Stimulated activated CD8-positive, alpha-beta memory T cell treated with anti-CD3 and anti-CD28 coated beads, Interleukin-7, amount 100 ng/mL, for 4 hours (primary cell): ENCODE measurements around the gene PCSK2.

Experiments used
- DNase-seq, 2 donors: peaks; one replicate each; pipeline ENCODE4 v3.0.0-alpha.2; 2020; ENCODE audit warnings: low read depth in 2 of 2

The PCSK2 gene

DNA sequence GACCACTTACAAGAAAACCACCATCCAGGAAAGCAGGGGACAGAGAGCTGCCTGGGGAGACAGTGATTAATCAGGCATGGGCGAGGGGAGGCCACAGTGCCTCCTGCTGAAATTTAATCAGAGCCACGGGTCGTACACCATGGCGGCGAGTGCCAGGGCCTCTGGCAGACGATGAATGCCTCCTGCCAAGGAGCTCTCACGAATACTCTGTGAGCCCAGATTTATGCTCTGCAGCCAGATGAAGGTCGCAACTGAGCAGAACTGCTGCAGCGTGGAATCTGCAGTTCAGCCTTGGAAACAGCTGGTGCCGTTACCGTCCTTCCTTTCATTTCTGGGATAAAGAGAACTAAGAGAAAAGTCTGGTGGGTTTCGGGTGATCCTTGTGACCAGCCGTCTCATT lies 218.7 kb downstream of the PCSK2 start:
- no peak for DNase-seq

DNA sequence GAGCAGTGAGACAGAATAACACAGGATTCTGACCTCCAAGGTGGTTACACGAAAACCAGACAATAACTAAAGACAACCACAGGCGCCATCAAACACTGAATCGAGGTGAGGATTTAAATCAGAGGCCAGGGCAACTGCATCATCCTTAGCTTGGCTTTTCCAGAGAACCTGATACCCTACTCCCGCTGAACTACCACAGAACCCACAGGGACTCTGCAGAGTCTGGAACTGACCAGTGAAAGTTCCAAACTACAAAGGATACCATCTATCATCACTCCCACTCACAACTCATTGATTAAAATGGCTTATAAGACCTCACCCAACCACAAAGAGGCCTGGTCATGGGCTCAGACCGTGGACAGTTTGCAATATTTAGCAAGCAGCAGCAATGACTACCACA lies 219.3 kb downstream of the PCSK2 start:
- no peak for DNase-seq

DNA sequence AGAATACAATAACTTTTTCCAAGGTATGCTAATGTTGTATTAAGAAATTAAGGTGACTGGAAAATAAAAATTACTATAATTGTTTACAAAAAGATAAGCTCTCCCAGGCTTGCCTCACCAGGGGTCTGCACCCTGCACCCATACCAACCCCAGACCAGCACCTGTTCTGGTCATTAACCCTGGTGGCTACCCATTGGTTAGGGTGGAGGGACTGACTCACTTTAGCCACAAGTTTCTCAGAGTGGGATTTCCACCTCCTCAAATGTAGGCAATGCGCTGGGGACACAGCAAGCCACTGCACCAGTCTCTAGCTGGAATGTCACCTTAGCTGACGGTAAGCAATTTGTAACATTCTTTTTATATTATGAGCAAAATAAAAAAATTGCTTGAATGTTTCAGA lies 221.2 kb downstream of the PCSK2 start:
- DNase-seq: no peak

DNA sequence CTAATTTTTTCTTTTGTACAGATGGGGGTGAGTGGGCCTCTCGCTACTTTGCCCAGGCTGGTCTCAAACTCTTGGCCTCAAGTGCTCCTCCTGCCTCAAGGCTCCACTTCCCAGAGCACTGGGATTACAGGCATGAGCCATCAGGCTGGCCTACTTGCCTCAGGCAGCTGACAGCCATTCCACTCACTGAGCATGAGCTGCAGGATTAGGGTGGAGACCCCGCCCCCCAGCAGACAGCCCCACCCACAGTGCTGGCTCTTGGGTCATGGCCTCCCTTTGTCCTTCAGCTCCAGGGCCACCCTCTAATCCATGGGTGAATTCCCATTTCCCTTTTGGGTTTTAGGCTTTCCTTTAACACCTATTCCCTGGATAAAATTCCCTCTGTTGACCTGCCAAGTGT lies 222.2 kb downstream of the PCSK2 start:
- DNase-seq: no peak

- no peak for DNase-seq
Measured at GRCh38 chr20:17452441-17452840, 225.6 kb downstream of the PCSK2 start.

GRCh38 chr20:17453592-17453991 lies 226.8 kb downstream of the PCSK2 start:
- DNase-seq: no peak

GRCh38 chr20:17456279-17456678 lies 229.4 kb downstream of the PCSK2 start:
- no peak for DNase-seq

GRCh38 chr20:17457079-17457478 lies 230.2 kb downstream of the PCSK2 start:
- DNase-seq: no peak

DNA sequence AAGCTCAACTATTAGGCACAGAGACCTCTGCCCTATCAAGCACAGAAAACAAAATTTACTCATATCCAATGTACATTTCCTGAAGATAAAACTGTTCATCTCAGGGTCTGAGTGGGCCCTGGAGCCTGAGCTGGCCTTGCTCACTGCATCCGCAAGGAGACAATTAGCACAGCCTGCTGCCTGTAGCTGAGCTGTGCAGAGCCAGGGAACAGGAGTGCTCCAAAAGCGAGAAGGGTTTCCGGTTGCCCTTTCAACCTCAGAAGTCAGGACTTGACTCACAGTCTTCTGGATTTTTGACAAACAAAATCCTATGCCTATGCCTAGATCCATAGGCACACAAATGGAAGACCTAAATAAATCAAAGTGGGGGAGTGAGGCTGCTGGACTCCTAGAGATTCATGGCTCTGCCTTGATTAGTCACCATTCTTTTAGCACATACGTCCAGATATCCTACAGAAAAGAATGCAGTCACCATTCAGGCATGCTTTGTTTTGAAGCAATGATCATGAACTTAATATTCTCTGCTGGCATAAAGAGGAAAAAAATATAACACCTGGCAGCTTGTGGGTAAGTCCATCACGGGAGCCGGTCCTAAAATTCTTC lies 230.8 kb downstream of the PCSK2 start:
- DNase-seq: no peak

- DNase-seq: no peak
Measured at GRCh38 chr20:17460119-17460518, 233.3 kb downstream of the PCSK2 start.

DNA sequence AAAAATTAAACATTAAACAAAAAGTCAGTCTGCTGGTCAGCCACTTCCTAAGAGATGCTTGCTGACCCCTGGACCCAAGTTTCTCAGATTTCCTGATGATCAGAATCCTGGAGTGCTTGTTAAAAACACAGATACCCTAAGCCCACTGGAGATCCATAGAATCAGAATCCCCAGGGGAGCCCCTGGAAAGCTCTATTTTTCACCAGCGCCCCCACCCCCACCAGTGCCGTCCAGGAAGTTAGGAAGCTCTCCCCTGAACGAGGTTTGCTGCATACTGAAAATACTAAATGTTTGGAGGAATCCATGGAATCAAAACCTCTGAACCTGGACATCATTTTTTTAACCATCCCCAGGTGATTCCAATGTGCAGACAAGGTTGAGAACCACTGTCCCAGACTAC lies 235.1 kb downstream of the PCSK2 start:
- no peak for DNase-seq

DNA sequence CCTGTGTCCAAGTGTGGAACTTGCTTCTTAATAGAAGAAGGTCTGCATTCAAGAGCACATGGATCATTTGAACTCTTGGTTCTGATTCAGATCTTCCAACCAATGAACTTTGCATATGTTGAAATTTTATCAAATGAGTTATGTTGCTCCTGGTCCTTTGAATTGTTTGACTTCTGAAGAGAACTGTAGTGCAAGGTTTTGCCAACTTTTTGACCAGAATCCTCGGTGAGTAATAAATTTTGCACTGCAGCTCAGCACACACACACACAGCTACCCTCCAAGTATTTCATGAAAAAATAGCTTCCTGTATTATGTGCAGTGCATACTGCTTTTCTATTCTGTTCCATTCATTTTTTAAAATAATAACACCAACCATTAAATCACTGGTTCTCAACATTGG lies 236.9 kb downstream of the PCSK2 start:
- DNase-seq: no peak

DNA sequence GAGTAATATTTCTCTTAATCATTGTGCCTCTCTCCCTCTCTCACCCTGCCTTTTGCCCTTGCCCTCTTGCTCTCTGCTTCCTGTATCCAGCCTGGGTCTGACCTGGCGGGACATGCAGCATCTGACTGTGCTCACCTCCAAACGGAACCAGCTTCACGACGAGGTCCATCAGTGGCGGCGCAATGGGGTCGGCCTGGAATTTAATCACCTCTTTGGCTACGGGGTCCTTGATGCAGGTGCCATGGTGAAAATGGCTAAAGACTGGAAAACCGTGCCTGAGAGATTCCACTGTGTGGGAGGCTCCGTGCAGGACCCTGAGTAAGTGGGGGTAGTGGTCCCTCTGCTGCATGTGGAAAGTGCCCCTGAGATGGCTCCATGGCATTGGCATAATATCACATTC lies 238.4 kb downstream of the PCSK2 start:
- no peak for DNase-seq

DNA sequence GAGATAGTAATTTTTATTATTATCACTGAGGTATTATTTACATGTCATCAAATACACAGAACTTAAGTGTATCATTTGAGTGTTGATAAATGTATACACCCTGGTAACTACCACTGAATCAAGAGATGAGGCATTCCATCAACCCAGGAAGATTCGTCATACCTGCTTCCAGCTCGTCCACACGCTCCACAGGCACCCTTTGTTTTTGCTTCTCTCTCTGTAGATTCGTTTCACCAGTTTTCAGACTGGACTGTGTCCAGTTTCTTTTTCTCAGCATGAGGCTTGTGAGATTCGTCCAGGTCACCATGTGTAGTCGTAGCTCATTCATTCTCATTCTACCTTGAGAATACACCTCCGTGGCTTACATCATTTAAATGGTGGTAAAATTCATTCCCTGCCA lies 239.8 kb downstream of the PCSK2 start:
- no peak for DNase-seq

- DNase-seq: no peak
Measured at GRCh38 chr20:17467120-17467655, 240.3 kb downstream of the PCSK2 start.

GRCh38 chr20:17468073-17468840 lies 241.4 kb downstream of the PCSK2 start:
- DNase-seq: no peak

DNA sequence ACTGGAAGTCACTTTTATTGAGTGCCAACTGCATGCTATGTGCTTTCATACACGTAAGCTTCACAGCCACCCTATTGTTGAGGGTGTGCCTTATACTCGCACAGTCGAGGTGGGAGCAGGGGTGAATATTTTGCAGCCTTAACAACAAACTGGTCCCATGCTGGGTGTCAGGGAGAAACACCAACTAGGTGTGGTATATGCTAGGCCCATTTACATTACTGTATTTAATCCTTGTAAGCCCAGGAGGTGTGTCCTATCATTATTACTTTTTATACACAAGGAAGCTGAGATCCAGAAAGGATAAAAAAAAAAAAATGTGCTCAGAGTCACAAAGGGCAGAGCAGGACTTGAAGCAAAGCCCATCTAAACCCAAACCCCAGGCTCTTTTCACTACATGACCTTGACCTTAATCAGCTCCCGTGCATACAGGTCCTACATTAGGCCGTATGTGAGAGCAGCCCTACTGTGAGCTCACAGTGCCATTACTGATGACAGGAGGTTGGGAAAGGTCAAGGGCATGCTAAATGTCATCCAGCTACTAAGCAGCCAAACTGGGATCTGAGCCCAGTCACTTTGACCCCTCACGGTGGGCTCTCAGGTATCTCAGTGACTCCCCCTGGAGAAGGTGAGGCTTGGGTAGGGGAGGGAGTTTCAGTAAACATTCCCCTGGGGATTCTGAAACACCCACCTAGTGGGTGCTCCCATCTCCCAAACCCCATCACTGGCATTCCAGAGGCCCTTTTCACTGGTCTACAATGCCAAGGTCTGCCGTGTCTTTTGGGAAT lies 242.6 kb downstream of the PCSK2 start:
- DNase-seq: no peak

DNA sequence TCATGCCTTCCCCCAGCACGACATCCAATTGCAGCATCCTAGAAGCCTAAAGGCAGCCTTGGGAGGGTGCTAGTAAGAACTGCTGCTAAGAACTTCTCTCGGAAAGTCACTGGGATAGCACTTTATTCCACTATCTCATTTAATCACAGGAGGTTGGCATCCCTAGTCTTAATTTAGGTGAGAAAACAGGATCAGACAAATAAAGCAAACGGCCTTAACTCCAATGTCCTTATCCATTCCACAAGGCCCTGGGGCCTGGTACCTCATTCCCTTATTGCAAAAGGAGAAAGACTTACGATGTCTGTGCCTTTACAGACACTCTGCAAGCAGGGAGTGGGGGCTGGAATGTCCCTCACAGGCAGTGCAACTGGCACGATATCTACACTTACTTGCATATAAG lies 243.7 kb downstream of the PCSK2 start:
- no peak for DNase-seq

DNA sequence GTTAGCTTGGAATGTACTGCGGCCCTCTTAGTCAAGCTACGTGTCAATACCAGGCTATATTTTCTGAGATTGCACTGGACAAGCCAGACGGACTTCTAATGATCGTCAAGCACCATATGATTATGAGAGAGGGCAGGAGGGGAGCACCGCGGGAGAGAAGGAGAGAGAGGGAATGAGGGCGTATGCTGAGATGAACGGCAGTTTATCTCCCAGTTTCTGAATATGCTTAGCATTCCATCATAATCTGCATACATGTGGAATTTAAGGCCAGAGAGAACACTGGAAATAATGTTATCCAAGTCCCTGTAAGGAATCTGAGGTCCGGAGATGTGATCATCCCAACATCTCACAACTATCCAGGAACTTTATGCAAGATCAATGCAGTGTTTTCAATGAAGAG lies 244.1 kb downstream of the PCSK2 start:
- DNase-seq: no peak

GRCh38 chr20:17471606-17472187 lies 244.9 kb downstream of the PCSK2 start:
- no peak for DNase-seq

GRCh38 chr20:17473659-17474058 lies 246.8 kb downstream of the PCSK2 start:
- DNase-seq: no peak

DNA sequence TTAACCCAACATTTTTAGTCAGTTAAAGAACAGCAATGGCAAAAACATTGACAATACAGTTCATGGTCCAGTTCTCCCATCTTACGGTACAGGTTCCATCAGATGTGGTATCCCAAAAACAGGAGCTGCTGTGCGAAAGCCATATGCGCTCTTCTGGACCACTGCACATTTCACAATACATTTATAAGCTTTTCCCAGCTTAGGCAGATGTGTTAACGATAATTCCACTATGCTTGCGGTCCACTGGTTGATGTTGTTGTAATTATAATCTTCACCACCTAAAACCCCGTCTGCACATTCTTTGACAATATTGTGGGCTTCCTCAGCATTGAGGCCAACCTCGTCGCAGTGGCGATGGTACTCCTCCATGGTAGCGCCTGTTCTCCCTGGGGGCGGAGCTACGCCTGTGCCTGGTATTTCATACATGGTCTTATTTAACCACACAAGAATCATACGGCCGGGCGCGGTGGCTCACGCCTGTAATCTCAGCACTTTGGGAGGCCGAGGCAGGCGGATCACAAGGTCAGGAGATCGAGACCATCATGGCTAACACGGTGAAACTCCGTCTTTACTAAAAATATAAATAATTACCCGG lies 252.3 kb downstream of the PCSK2 start:
- no peak for DNase-seq
